Neural crest cell (in vitro differentiated cells): Measurements from ENCODE around the gene CYP26B1. TPM values are rescaled to one million over a fixed set of nuclear protein-coding genes. Genes with fewer than 3 reads are reported as not detected.

Experiments used
- DNase-seq: peaks from one replicate; pipeline ENCODE4 v3.0.0; 2021; ENCODE audit warnings: low read depth, mixed read lengths, low spot score
- H3K27ac Mint-ChIP-seq: one replicate; pipeline ENCODE4 v1.8.0; 2021; ENCODE audit warnings: mild to moderate bottlenecking, mixed read lengths; ENCODE audit not compliant: unreplicated experiment
- H3K27me3 Mint-ChIP-seq: 2 replicates; pipeline ENCODE4 v1.8.0; 2021; ENCODE audit warnings: low read depth, mild to moderate bottlenecking, mixed read lengths
- H3K36me3 Mint-ChIP-seq: 2 replicates; pipeline ENCODE4 v1.8.0; 2021; ENCODE audit warnings: low read depth, mild to moderate bottlenecking, mixed read lengths
- H3K4me1 Mint-ChIP-seq: 2 replicates; pipeline ENCODE4 v1.8.0; 2021; ENCODE audit warnings: mixed read lengths
- H3K4me3 Mint-ChIP-seq: one replicate; pipeline ENCODE4 v1.8.0; 2021; ENCODE audit warnings: mild to moderate bottlenecking, mixed read lengths
- H3K9me3 Mint-ChIP-seq: 2 replicates; pipeline ENCODE4 v1.8.0; 2021; ENCODE audit warnings: mixed read lengths
- CTCF ChIP-seq: fragments of 200-600 bp; sonication (generic); conservative IDR thresholded peaks from 2 replicates; pipeline ENCODE4 v1.5.0; 2021; ENCODE audit warnings: antibody characterized with exemption, mild to moderate bottlenecking
- total RNA-seq: library from RNA; stranded (reverse); gene quantifications from 2 replicates; pipeline ENCODE4 v1.2.1, GENCODE V29; 2021

CYP26B1 gene
- total RNA-seq, 1 donor from 2014 or later = 16.4 TPM

GRCh38 chr2:72085513-72085912, 62.1 kb downstream of the CYP26B1 start:
- Mint-ChIP-seq H3K9me3 (peaks cover 2% of the 10 kb centered on the region), H3K4me1 (no peaks in the 10 kb centered on the region), H3K36me3 (no peaks in the 10 kb centered on the region), H3K4me3 (no peak overlapping the region), H3K27ac (no peak overlapping the region), H3K27me3 (peaks cover 3% of the 10 kb centered on the region)
- DNase-seq = no peak
- no peak for TF ChIP-seq CTCF

GRCh38 chr2:72085036-72085435, 62.6 kb downstream of the CYP26B1 start:
- Mint-ChIP-seq H3K4me3 (no peak overlapping the region), H3K27ac (no peak overlapping the region), H3K36me3 (no peaks in the 10 kb centered on the region), H3K27me3 (peaks cover 3% of the 10 kb centered on the region), H3K9me3 (peaks cover 2% of the 10 kb centered on the region), H3K4me1 (no peaks in the 10 kb centered on the region)
- TF ChIP-seq CTCF = no peak
- DNase-seq = no peak

DNA sequence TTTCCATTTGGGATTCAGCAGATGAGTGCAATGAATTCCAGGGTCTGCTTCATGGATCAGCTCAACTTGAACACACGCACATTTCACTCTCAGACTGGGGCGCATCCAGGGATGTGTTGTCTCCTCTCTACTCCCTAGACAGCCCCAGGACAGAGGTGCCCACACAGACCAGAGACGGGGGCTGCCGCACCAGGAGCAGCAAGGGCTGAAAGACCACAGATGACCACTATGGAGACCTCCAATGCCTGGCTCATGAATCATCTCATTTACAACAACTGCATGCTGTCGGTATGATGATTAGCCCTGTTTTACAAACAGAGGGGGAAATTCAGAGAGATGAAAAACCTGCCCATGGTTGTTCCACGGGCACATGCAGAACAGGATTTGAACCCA, 63.1 kb downstream of the CYP26B1 start:
- Mint-ChIP-seq H3K27me3 (peaks cover 3% of the 10 kb centered on the region), H3K4me1 (no peaks in the 10 kb centered on the region), H3K36me3 (no peaks in the 10 kb centered on the region), H3K9me3 (no peaks in the 10 kb centered on the region), H3K27ac (no peak overlapping the region), H3K4me3 (no peak overlapping the region)
- TF ChIP-seq CTCF = no peak
- DNase-seq = no peak

- no peaks in the 10 kb centered on the region for H3K9me3 Mint-ChIP-seq
- no peaks in the 10 kb centered on the region for H3K36me3 Mint-ChIP-seq
- H3K4me1 Mint-ChIP-seq = no peaks in the 10 kb centered on the region
- no peak overlapping the region for H3K27ac Mint-ChIP-seq
- TF ChIP-seq CTCF = no peak
- no peak overlapping the region for H3K4me3 Mint-ChIP-seq
- DNase-seq = no peak
- peaks cover 1% of the 10 kb centered on the region for H3K27me3 Mint-ChIP-seq
Measured at GRCh38 chr2:72083751-72084583, 63.7 kb downstream of the CYP26B1 start.

DNA sequence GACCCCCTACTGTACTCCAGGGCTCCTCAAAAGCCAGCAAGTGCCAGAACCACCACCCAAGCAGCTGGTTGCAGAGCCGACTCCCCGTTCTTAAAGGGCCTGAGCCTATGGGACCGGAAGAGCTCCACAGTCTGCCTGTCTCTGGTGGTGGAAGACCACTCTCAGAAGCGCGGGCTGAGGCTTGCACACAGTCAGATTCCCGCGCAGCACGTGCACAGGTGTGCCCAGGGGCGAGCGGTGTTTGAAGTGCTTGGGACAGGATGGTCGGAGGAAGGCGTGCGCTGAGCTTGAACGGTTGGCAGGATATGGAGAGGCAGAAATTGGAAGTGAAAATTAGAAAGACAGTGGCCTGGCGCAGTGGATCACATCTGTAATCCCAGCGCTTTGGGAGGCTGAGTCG, 64.8 kb downstream of the CYP26B1 start:
- Mint-ChIP-seq H3K4me3 (no peak overlapping the region), H3K36me3 (no peaks in the 10 kb centered on the region), H3K4me1 (no peaks in the 10 kb centered on the region), H3K27me3 (no peaks in the 10 kb centered on the region), H3K27ac (no peak overlapping the region), H3K9me3 (no peaks in the 10 kb centered on the region)
- no peak for DNase-seq
- TF ChIP-seq CTCF = no peak
